ENCODE measurements around the gene NOL6.
"Not testable (repeated sequence)": the region's sequence is repeated elsewhere in the genome, so short reads cannot be mapped to it uniquely, and the experiment has no call there.

NOL6 gene

GRCh38 chr9:33431420-33431819, 42.3 kb downstream of the NOL6 start:
- DNase-seq = no peak

DNA sequence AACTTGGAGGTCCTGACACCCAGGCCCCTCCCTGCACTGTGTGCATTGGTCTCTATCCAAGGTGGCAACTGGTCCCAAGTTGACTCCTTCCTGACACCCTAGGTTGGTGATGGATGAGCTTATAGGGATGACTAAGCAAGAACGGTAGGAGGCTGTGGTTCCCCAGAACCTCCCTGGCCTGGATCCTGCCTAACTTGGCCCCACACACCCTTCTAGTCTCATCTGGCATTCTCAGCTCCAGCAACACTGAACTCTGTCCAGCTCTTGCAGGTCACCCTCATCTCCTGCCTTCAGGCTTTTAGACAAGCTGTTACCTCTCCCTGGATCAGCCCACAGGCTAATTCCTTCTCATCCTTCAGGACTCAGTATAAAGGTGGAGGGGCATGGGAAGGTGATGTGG, 42.8 kb downstream of the NOL6 start:
- DNase-seq = no peak

DNA sequence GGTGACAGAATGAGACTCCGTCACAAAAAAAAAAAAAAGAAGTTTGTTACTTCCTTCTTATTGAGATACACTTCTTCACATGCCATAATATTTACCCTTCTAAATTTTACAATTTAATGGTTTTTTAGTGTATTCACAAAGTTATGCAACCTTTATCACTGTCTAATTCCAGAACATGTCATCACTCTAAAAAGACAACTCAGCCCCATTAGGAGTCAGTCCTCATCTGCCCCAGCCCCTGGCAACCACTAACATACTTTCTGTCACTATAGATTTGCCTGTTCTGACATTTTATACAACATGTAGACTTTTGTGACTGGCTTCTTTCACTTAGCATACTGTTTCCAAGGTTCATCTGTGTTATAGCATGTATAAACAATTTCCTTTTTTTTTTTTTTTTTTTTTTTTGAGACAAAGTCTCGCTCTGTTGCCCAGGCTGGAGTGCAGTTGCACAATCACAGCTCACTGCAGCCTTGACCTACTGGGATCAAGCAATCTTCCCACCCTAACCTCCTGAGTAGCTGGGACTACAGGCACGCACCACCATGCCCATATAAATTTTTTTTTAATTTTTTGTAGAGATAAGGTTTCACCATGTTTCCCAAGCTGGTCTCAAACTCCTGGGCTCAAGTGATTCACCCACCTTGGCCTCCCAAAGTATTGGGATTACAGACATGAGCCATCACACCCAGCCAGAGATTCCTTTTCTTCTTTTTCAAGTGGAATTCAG, 44.3 kb downstream of the NOL6 start:
- no peak for DNase-seq

DNA sequence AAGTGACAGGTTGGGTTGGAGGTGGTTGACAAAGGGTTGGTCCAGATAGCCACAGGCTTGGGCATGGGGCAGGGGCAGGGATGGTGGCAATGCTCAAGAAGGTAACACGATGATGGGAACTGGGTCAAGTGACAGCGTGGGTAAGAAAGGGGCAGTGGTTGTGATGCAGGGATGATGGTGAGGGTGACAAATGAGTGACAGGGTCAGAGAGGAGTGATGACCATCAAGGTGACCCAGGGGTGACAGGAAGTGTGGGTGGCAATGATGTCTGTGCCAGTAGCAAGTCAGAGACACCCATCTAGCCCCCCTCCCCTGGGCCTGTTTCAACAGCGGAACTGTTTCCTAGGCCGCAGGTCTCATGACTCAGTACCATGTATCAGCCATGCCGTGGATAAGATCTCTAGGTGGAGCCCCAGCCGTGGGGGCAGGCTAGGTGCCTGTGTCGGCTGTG, 46.9 kb downstream of the NOL6 start:
- no peak for DNase-seq

DNA sequence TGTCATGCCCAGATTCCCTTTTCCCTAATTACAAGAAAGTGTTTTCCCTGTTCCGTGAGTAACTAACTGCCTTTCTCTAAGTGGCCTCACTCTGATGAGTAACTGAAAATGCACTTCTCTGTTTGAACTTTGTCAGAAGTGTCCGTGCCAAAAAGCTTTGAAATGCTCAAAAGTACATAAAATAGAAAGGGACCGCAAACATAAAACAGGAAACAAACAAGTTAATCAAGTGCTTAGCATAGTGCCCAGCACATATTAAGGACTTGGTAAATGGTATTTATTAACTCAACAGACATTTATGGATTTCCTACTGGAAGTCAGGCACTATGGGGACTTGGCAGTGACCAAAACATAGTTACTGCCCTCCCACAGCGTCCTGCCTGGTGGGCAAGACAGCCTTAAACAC, 48.6 kb downstream of the NOL6 start:
- no peak for DNase-seq

DNA sequence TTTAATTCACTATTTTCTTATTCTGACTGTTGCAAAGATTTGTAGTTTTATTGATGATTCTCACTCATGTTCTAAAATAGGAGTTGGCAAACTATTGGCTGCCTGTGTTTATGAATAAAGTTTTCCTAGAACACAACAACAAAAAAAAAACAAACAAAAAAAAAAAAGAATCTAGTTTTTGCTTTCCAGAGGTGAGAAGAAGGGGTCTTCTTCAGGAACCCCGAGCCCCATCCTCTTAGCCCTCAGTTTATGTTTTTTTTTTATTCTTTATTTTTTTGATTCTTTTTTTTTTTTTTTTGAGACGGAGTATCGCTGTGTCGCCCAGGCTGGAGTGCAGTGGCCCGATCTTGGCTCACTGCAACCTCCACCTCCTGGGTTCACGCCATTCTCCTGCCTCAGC, 49.2 kb downstream of the NOL6 start:
- not testable (repeated sequence) for DNase-seq

- DNase-seq = not testable (repeated sequence)
These were observed 49.7 kb downstream of the NOL6 start for GRCh38 chr9:33424043-33424442.

DNA sequence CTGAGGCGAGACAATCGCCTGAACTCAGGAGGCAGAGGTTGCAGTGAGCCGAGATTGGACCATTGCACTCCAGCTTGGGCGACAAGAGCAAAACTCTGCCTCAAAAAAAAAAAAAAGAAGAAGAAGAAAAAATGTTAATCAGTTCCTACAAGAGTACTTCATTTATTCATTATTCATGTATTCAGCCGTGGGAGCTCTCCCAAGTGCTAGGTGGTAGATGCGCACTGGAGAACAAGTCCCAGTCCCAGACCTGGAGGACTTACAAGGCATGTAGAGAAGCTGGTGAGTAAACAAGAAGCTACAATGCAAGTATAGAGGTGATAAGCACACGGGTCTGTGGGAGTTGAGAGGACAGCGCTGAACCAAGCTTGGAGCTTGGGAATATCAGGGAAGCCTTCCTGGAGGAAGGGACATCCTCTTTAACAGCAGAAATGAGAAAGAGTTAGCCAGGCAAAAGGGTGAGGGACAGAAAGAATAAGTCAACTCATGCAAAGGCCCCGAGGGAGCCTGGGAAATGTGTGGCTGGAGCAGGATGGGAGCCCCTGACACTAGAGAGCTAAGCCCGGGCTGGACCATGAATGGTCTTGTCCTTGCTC, 53.9 kb downstream of the NOL6 start:
- no peak for DNase-seq

DNA sequence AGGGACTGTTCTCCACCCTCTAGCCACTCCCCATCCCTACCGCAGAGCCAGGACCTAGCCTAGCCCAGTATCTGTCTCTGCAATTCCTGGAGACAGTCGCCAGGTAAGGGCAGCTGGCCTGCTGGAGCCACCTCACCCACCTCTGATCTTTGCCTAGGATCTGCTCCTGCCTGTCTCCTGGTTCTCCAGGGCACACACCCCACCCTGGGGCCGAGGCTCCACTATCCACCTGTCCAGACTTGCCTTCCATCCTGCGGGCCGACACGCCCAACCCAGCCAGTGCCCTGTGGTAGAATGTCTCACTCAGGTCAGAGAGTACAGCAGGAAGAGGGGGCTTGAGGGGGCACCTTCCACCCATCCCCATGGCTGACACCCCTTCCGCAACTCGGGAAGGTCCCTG, 55.6 kb downstream of the NOL6 start:
- no peak for DNase-seq

DNA sequence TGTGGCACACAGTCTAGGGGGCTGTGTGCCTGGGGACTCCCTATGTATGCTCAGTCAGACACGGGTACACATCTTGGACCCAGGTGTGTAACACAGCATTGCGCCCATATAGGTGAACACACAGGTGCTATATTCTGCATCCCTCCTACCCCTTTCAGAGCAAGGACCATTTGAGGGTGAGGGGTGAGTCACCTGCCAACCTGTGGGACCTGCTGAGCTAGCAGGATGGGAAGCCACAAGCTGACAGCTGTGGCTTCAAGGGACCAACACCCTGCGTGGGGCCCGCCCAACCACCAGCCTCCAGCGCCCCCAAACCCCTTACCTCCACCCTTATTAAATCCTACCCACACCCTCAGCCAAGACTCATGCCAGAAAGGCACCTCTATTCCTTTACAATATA, 56.7 kb downstream of the NOL6 start:
- DNase-seq = no peak

DNA sequence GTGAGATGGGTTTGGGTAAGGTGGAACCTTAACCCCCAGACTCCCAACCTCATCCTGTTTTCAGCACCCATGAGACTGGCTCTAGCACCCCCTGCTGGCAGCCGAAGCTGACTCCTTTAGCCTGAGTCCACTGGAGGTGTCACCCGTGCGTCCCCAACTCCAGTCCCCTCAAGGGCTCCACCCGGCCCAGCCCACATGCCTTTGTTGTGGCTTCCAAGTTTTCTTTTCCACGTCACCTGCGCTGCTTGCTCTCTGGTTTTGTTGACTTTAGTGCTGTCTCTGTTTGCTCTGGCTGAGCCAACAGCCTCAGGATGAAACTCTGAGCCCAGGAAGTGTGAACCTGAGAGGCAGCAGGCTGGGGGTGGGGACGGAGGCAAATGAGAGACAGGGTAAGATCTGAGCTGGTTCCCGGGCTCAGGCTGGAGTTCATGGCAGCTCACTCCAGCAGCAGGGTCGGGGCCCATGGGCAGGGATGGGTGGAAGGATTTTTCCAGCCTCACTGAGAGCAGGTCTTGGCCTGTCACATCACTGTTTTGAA, 58.2 kb downstream of the NOL6 start:
- DNase-seq = peak; percentile 33

DNA sequence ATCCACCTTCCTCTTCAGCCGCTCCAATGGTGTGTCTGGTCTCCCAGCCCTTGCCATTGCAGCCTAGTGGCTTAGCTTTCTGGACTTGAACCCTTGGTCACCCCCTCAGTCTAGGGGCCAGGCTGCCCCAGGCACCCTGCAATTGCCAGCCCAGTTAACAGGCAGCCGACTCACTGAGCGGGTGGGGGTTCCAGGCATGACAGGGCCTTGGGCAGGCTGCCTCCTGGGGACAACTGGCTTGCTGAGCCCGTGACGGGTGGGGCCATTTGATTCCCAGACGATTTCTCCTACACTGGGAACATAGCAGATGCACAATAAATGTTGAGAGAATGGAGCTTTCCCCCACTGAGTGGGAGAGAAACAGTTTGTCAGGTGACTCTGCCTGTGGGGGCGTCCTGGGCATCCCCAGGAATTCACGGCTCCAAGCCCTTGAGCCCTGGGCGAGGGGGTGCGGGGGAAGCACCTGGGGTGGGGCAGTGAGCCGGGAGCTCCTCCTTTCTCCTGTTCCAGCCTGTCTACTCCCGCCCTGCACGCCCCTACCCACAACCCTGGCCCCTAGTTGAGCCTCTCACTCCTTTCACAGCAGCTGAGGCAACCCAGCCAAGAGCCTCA, 58.7 kb downstream of the NOL6 start:
- DNase-seq = no peak

GRCh38 chr9:33414268-33414667, 59.5 kb downstream of the NOL6 start:
- DNase-seq = no peak
